ENCODE results near the gene CAMTA1. TPM values are rescaled to one million over a fixed set of nuclear protein-coding genes. Genes with fewer than 3 reads are reported as not detected.
A peak's percentile ranks its signal among the peaks of the same experiment; 100 is the strongest.

CAMTA1 gene
- polyA plus RNA-seq, 1 of the 3 experiments (the other 2 are of a cell fraction): 63.1 TPM

GRCh38 chr1:7373251-7373650 lies 588.0 kb downstream of the CAMTA1 start:
- no peaks in the 10 kb centered on the region for H3K79me2 ChIP-seq (ENCODE audit: insufficient read depth)
- H3K9ac ChIP-seq: no peak overlapping the region
- ChIA-PET POLR2A (no interaction called here), CTCF (interaction anchor here (2.3 kb wide), 1 partner anchor 32 kb away, joined by 5 read pairs; no protein-coding TSS in a partner anchor)
- no peak overlapping the region for H3K4me3 ChIP-seq (ENCODE audit: low read depth in 2 of 2, low read length in 1 of 2)
- H3K36me3 ChIP-seq (replicated peaks in 1 of 2; ENCODE audit: control insufficient read depth in 1 of 2, insufficient read depth in 2 of 2, low read length in 1 of 2): no peaks in the 10 kb centered on the region
- H3F3A ChIP-seq (replicated peaks; ENCODE audit: insufficient read depth): no peaks in the 10 kb centered on the region
- no peak for DNase-seq
- H3K4me2 ChIP-seq: no peak overlapping the region
- 80% methylated on average over 5 of the region's 11 CpGs for WGBS (ENCODE audit: low lambda C conversion rate)
- peaks cover 4 to 31% of the 10 kb centered on the region in 2 experiments; a peak in 1 of 4 replicates for H3K4me1 ChIP-seq (ENCODE audit: control insufficient read depth in 1 of 2, insufficient read depth in 2 of 2, low read depth in 1 of 2, low read length in 1 of 2)
- TF ChIP-seq RAD21 (IDR thresholded peaks at IDR 0.05; ENCODE audit: low read length) (no peak), FOXM1 (IDR thresholded peaks at IDR 0.05; ENCODE audit: low read depth) (no peak), YY1 (IDR thresholded peaks at IDR 0.05; ENCODE audit: low read depth) (no peak), NFIC (IDR thresholded peaks at IDR 0.05; ENCODE audit: borderline replicate concordance) (no peak), USF2 (IDR thresholded peaks at IDR 0.05; ENCODE audit: borderline replicate concordance, low read depth, low read length) (no peak), USF1 (IDR thresholded peaks at IDR 0.05; ENCODE audit: borderline replicate concordance, low read depth) (no peak)
- no peaks in the 10 kb centered on the region for H3K27me3 ChIP-seq (ENCODE audit: insufficient read depth)
- H3K9me3 ChIP-seq: no peaks in the 10 kb centered on the region
- H2AFZ ChIP-seq (ENCODE audit: low read depth): no peak overlapping the region
- no peaks in the 10 kb centered on the region for H4K20me1 ChIP-seq (ENCODE audit: insufficient read depth)
- no peaks in the 10 kb centered on the region for H3K9me2 ChIP-seq
- H3K27ac ChIP-seq (ENCODE audit: low read depth in 2 of 2, low read length in 1 of 2): no peak overlapping the region

GRCh38 chr1:7373876-7374562 lies 588.8 kb downstream of the CAMTA1 start:
- no peaks in the 10 kb centered on the region for H3K9me3 ChIP-seq
- no peak for DNase-seq
- H3K27me3 ChIP-seq (ENCODE audit: insufficient read depth): no peaks in the 10 kb centered on the region
- no peak overlapping the region; a peak in 1 of 4 replicates for H3K27ac ChIP-seq (ENCODE audit: low read depth in 2 of 2, low read length in 1 of 2)
- H3K9me2 ChIP-seq: no peaks in the 10 kb centered on the region
- H3K79me2 ChIP-seq (ENCODE audit: insufficient read depth): no peaks in the 10 kb centered on the region
- ChIA-PET POLR2A (no interaction called here), CTCF (interaction anchor here (1.0 to 2.3 kb wide), 2 partner anchors 8 to 33 kb away, joined by 3 to 5 read pairs; no protein-coding TSS in a partner anchor)
- 67% methylated on average over 12 of the region's 14 CpGs for WGBS (ENCODE audit: low lambda C conversion rate)
- no peak overlapping the region for H3K4me3 ChIP-seq (ENCODE audit: low read depth in 2 of 2, low read length in 1 of 2)
- H3F3A ChIP-seq (replicated peaks; ENCODE audit: insufficient read depth): peaks cover 3% of the 10 kb centered on the region
- H3K4me1 ChIP-seq (ENCODE audit: control insufficient read depth in 1 of 2, insufficient read depth in 2 of 2, low read depth in 1 of 2, low read length in 1 of 2): peaks cover 4 to 35% of the 10 kb centered on the region in 2 experiments; a peak in 3 of 4 replicates
- no peak overlapping the region for H3K4me2 ChIP-seq
- H4K20me1 ChIP-seq (ENCODE audit: insufficient read depth): no peaks in the 10 kb centered on the region
- TF ChIP-seq MEF2A (IDR thresholded peaks at IDR 0.05; ENCODE audit: borderline replicate concordance, low read depth): no peak
- peak; percentile 39 for TF ChIP-seq PBX3 (IDR thresholded peaks at IDR 0.05)
- TF ChIP-seq FOXM1 (IDR thresholded peaks at IDR 0.05; ENCODE audit: low read depth): no peak
- H3K36me3 ChIP-seq (replicated peaks in 1 of 2; ENCODE audit: control insufficient read depth in 1 of 2, insufficient read depth in 2 of 2, low read length in 1 of 2): no peaks in the 10 kb centered on the region
- no peak overlapping the region for H2AFZ ChIP-seq (ENCODE audit: low read depth)
- no peak overlapping the region for H3K9ac ChIP-seq
